MCF 10A (cell line): Measurements from ENCODE around the gene IL20. TPM values are rescaled to one million over a fixed set of nuclear protein-coding genes. Genes with fewer than 3 reads are reported as not detected.

Source experiments
- BruUV-seq: library from RNA; stranded (reverse); fragments of 400-500 nt; replicated peaks from 2 replicates; lab custom pipeline; 2021; lab: Mats Ljungman, UMichigan
- CTCF ChIA-PET: fragments of 300-600 bp; sonication (Branson Sonifier 250); formaldehyde crosslinking; extraction: SDS; loops from one replicate; lab custom pipeline; 2021; ENCODE audit warnings: antibody characterized with exemption, inconsistent platforms; lab: Yijun Ruan, JAX
- POLR2A ChIA-PET: fragments of 300-600, 350-650 bp; sonication (Branson Sonifier 250); formaldehyde crosslinking; extraction: SDS; loops from one replicate; lab custom pipeline; 2020; ENCODE audit warnings: antibody characterized with exemption, inconsistent platforms; lab: Yijun Ruan, JAX
- DNase-seq: peaks from one replicate; pipeline ENCODE4 v3.0.0-alpha.2; 2018; ENCODE audit not compliant: unreplicated experiment
- H3K27ac Mint-ChIP-seq: one replicate; pipeline ENCODE4 v1.8.0; 2022; ENCODE audit warnings: mild to moderate bottlenecking, low read depth, mixed read lengths; ENCODE audit not compliant: unreplicated experiment
- H3K27me3 Mint-ChIP-seq: one replicate; pipeline ENCODE4 v1.8.0; 2022; ENCODE audit warnings: mixed read lengths; ENCODE audit not compliant: insufficient read depth, unreplicated experiment
- H3K36me3 Mint-ChIP-seq: one replicate; pipeline ENCODE4 v1.8.0; 2022; ENCODE audit warnings: mild to moderate bottlenecking, moderate library complexity, mixed read lengths; ENCODE audit not compliant: insufficient read depth, unreplicated experiment
- H3K4me1 Mint-ChIP-seq: one replicate; pipeline ENCODE4 v1.8.0; 2022; ENCODE audit warnings: mixed read lengths; ENCODE audit not compliant: insufficient read depth, unreplicated experiment
- H3K4me3 Mint-ChIP-seq: one replicate; pipeline ENCODE4 v1.8.0; 2022; ENCODE audit warnings: mild to moderate bottlenecking, moderate library complexity, mixed read lengths; ENCODE audit not compliant: unreplicated experiment
- H3K9me3 Mint-ChIP-seq: one replicate; pipeline ENCODE4 v1.8.0; 2022; ENCODE audit warnings: mixed read lengths; ENCODE audit not compliant: unreplicated experiment
- CTCF ChIP-seq: fragments of 200-600 bp; IDR thresholded peaks from one replicate; pipeline ENCODE4 v1.8.0; 2022; ENCODE audit warnings: antibody characterized with exemption, mild to moderate bottlenecking; ENCODE audit not compliant: unreplicated experiment
- intact Hi-C: fragments of 100-400 bp; cut with micrococcal nuclease; formaldehyde crosslinking; loops from 2 replicates; pipeline ENCODE4 v1.14.1; 2022
- total RNA-seq: library from RNA; stranded (reverse); gene quantifications from 2 replicates; pipeline ENCODE4 v1.2.3, GENCODE V29; 2022

The IL20 gene
- total RNA-seq, 1 experiment from 2014 or later = not detected

DNA sequence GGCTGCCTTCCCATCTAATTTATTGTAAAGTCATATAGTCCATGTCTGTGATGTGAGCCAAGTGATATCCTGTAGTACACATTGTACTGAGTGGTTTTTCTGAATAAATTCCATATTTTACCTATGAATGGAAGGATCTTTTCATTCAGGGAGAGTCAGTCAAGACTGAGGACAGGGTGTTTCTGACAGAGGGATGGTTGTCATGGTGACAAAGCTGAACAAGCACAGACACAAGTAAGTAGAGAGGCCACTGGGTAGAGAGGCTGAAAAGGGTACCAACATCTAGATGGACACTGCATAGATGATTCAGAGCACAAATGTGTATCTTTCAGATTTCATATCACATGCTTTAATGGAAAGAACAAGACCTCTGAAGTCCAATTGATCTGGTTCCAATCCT is 22.6 kb upstream of the IL20 start:
- H3K4me1 Mint-ChIP-seq = peaks cover 32% of the 10 kb centered on the region
- no peaks in the 10 kb centered on the region for H3K36me3 Mint-ChIP-seq
- intact Hi-C loops = no loop called here
- CTCF ChIA-PET = interaction anchor here (0.6 to 3.2 kb wide), 9 partner anchors 8 to 117 kb away, joined by 3 to 18 read pairs (median 4); partner anchors contain the start of gene IL20
- POLR2A ChIA-PET = interaction anchor here (1.2 to 1.6 kb wide), 4 partner anchors 11 to 180 kb away, joined by 3 to 9 read pairs (median 4); no protein-coding TSS in a partner anchor
- no peaks in the 10 kb centered on the region for H3K27me3 Mint-ChIP-seq
- BruUV-seq = no TSS peak
- peak overlapping the region; percentile 40 for H3K27ac Mint-ChIP-seq
- no peak for DNase-seq
- H3K4me3 Mint-ChIP-seq = no peak overlapping the region
- no peak for TF ChIP-seq CTCF
- no peaks in the 10 kb centered on the region for H3K9me3 Mint-ChIP-seq

DNA sequence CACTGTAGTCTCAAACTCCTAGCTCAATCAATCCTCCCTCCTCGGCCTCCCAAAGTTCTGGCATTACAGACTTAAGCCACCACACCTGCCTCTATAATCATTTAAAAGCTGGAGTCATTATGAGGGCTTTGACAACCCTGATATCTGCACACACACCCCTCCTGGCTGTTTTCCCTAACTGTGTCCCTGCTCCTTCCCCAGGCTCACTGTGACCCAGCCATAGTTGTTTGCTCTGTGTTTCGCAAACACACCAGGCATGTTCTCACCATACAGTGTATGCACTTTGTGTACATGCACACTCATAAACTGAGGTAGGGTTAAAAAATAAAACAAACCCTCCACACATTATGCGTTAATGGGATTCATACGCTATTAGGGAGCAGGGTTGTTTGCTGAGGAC is 21.8 kb upstream of the IL20 start:
- CTCF ChIA-PET = interaction anchor here (0.6 to 3.2 kb wide), 3 partner anchors 21 to 169 kb away, joined by 3 to 18 read pairs (median 3); partner anchors contain the start of gene IL20
- BruUV-seq = no TSS peak
- POLR2A ChIA-PET = interaction anchor here (5.3 kb wide), 1 partner anchor 10 kb away, joined by 36 read pairs; no protein-coding TSS in a partner anchor
- intact Hi-C loops = no loop called here
- Mint-ChIP-seq H3K27me3 (peaks cover under 1% of the 10 kb centered on the region), H3K9me3 (no peaks in the 10 kb centered on the region), H3K4me1 (peaks cover 36% of the 10 kb centered on the region), H3K27ac (no peak overlapping the region), H3K36me3 (no peaks in the 10 kb centered on the region), H3K4me3 (no peak overlapping the region)
- no peak for DNase-seq
- TF ChIP-seq CTCF = no peak

- intact Hi-C loops = no loop called here
- CTCF ChIA-PET = interaction anchor here (0.6 to 2.8 kb wide), 8 partner anchors 12 to 121 kb away, joined by 3 to 22 read pairs (median 10); partner anchors contain the start of gene IL20
- H3K9me3 Mint-ChIP-seq = no peaks in the 10 kb centered on the region
Observed at GRCh38 chr1:206846487-206846886, 18.9 kb upstream of the IL20 start.

More at GRCh38 chr1:206846487-206846886, 18.9 kb upstream of the IL20 start:
- POLR2A ChIA-PET = interaction anchor here (0.6 to 5.3 kb wide), 6 partner anchors 13 to 63 kb away, joined by 3 to 36 read pairs (median 4); no protein-coding TSS in a partner anchor
- peaks cover 23% of the 10 kb centered on the region for H3K27me3 Mint-ChIP-seq
- no peak overlapping the region for H3K27ac Mint-ChIP-seq
- no peak overlapping the region for H3K4me3 Mint-ChIP-seq
- DNase-seq = peak; percentile 34
- TF ChIP-seq CTCF = no peak
- BruUV-seq = no TSS peak
- H3K36me3 Mint-ChIP-seq = no peaks in the 10 kb centered on the region
- peaks cover 21% of the 10 kb centered on the region for H3K4me1 Mint-ChIP-seq
